Breast epithelium (tissue), 3 donors: ENCODE measurements around the gene NPIPB2.

ENCODE experiments used
- CTCF ChIP-seq, 3 donors: fragments of 450-650 bp; IDR thresholded peaks; one replicate each; pipeline ENCODE4 v1.5.1; 2016 to 2017; ENCODE audit warnings: antibody characterized with exemption in 3 of 3, mild to moderate bottlenecking in 3 of 3, moderate library complexity in 3 of 3
- POLR2A ChIP-seq: fragments of 450-650 bp; IDR thresholded peaks from one replicate; pipeline ENCODE4 v1.6.1; 2016; ENCODE audit warnings: antibody characterized with exemption, mild to moderate bottlenecking, moderate library complexity
- POLR2AphosphoS5 ChIP-seq, 3 donors: sonication (generic); formaldehyde crosslinking; IDR thresholded peaks; one replicate each; pipeline ENCODE4 v1.6.1; 2017; ENCODE audit warnings: antibody characterized with exemption in 3 of 3

DNA sequence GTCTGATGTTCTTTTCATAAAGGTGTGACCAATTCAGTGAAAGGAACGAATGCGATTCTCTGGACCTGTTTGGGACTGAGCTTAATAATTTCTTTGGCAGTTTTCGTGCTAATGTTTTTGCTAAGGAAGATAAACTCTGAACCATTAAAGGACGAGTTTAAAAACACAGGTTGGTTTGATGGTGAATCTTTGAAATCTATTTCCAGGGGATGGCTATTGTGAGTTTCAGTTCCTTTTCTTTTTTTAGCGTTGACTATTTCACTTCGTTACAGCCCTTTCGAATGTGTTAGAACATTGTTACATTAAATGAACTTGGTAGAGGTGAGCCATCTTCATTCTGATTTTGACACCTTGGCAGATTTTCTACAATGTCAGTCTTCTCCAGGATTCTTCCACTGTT lies 24.3 kb upstream of the NPIPB2 start:
- TF ChIP-seq CTCF (IDR thresholded peaks at IDR 0.05) (no peak), POLR2AphosphoS5 (IDR thresholded peaks at IDR 0.05) (no peak), POLR2A (no peak)
